ENCODE results near the gene KIF6.

- TF ChIP-seq CTCF (IDR thresholded peaks at IDR 0.05) = no peak
- no peak for TF ChIP-seq POLR2AphosphoS5 (IDR thresholded peaks at IDR 0.05)
- TF ChIP-seq POLR2A (IDR thresholded peaks at IDR 0.05) = no peak
- TF ChIP-seq EP300 (IDR thresholded peaks at IDR 0.05) = no peak
Observed at GRCh38 chr6:39312912-39313525, 412.2 kb downstream of the KIF6 start.

Data from gastroesophageal sphincter (tissue), 3 donors.